ENCODE results near the gene ELP2. TPM values are rescaled to one million over a fixed set of nuclear protein-coding genes. Genes with fewer than 3 reads are reported as not detected.

Gene ELP2
- total RNA-seq, 1 donor from 2014 or later = 96.2 TPM

DNA sequence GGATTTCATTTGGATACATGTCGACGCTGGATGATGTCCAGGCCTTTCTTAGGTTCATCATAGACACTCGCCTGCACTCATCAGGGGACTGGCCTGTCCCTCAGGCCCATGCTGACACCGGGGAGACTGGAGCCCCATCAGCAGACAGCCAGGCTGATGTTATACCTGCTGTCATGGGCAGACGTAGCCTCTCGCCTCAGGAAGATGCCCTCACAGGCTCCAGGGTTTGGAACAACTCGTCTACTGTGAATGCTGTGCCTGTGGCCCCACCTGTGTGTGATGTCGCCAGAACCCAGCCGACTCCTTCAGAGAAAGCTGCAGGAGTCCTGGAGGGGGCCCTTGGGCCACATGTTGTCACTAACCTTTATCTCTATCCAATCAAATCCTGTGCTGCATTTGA, 85.9 kb downstream of the ELP2 start:
- no peaks in the 10 kb centered on the region for H3K9me3 Mint-ChIP-seq (ENCODE audit: unreplicated experiment)
- H3K27me3 Mint-ChIP-seq (ENCODE audit: unreplicated experiment) = peaks cover 2% of the 10 kb centered on the region
- DNase-seq = no peak
- no peaks in the 10 kb centered on the region for H3K4me1 Mint-ChIP-seq (ENCODE audit: low read depth, unreplicated experiment)
- no peak overlapping the region for H3K4me3 Mint-ChIP-seq (ENCODE audit: unreplicated experiment)
- no peak for TF ChIP-seq CTCF (IDR thresholded peaks at IDR 0.05; ENCODE audit: partially characterized antibody, unreplicated experiment)
- H3K27ac Mint-ChIP-seq (ENCODE audit: unreplicated experiment) = no peak overlapping the region
- no peaks in the 10 kb centered on the region for H3K36me3 Mint-ChIP-seq (ENCODE audit: unreplicated experiment)

- H3K4me1 Mint-ChIP-seq (ENCODE audit: low read depth, unreplicated experiment) = no peaks in the 10 kb centered on the region
- H3K9me3 Mint-ChIP-seq (ENCODE audit: unreplicated experiment) = no peaks in the 10 kb centered on the region
- peaks cover 2% of the 10 kb centered on the region for H3K27me3 Mint-ChIP-seq (ENCODE audit: unreplicated experiment)
- no peaks in the 10 kb centered on the region for H3K36me3 Mint-ChIP-seq (ENCODE audit: unreplicated experiment)
- DNase-seq = no peak
- no peak for TF ChIP-seq CTCF (IDR thresholded peaks at IDR 0.05; ENCODE audit: partially characterized antibody, unreplicated experiment)
- H3K27ac Mint-ChIP-seq (ENCODE audit: unreplicated experiment) = no peak overlapping the region
- no peak overlapping the region for H3K4me3 Mint-ChIP-seq (ENCODE audit: unreplicated experiment)
These were observed 87.6 kb downstream of the ELP2 start for GRCh38 chr18:36217348-36217747.

- H3K27ac Mint-ChIP-seq (ENCODE audit: unreplicated experiment) = no peak overlapping the region
- H3K27me3 Mint-ChIP-seq (ENCODE audit: unreplicated experiment) = no peaks in the 10 kb centered on the region
- peaks cover 28% of the 10 kb centered on the region for H3K36me3 Mint-ChIP-seq (ENCODE audit: unreplicated experiment)
- no peak for DNase-seq
- TF ChIP-seq CTCF (IDR thresholded peaks at IDR 0.05; ENCODE audit: partially characterized antibody, unreplicated experiment) = no peak
- no peaks in the 10 kb centered on the region for H3K4me1 Mint-ChIP-seq (ENCODE audit: low read depth, unreplicated experiment)
- H3K4me3 Mint-ChIP-seq (ENCODE audit: unreplicated experiment) = no peak overlapping the region
- peaks cover 7% of the 10 kb centered on the region for H3K9me3 Mint-ChIP-seq (ENCODE audit: unreplicated experiment)
These were observed 99.5 kb downstream of the ELP2 start for GRCh38 chr18:36229188-36229587.

Other genes starting within 250 kb of the ELP2 start
- 68.8 TPM for gene RPRD1A, start 62.3 kb upstream of the ELP2 start, total RNA-seq (ENCODE audit: unreplicated experiment)
- 113 TPM for gene SLC39A6, start 559 bp upstream of the ELP2 start, total RNA-seq (ENCODE audit: unreplicated experiment)
- 1.3 TPM for gene MOCOS, start 57.6 kb downstream of the ELP2 start, total RNA-seq (ENCODE audit: unreplicated experiment)
- gene FHOD3, start 167.8 kb downstream of the ELP2 start, total RNA-seq (ENCODE audit: unreplicated experiment) = 21.2 TPM